GM23338 (cell line): ENCODE results near the gene IRGM. TPM values are rescaled to one million over a fixed set of nuclear protein-coding genes. Genes with fewer than 3 reads are reported as not detected.
"Not testable (repeated sequence)": the region's sequence is repeated elsewhere in the genome, so short reads cannot be mapped to it uniquely, and the experiment has no call there.

Experiments
- ATAC-seq: fragments of 200-7000 bp; cut with Tn5 transposase; 3 replicates; pipeline ENCODE4 v1.9.1; 2020
- DNase-seq: peaks from one replicate; pipeline ENCODE4 v3.0.0-alpha.2; 2015; ENCODE audit warnings: low spot score
- H2AFZ ChIP-seq: fragments of 200-600 bp; sonication (generic); 2 replicates; pipeline ENCODE4 v1.8.0; 2016; ENCODE audit warnings: antibody characterized with exemption, mild to moderate bottlenecking, moderate library complexity
- H3F3A ChIP-seq: fragments of 200-600 bp; sonication (generic); replicated peaks from 2 replicates; pipeline ENCODE4 v1.8.0; 2017; ENCODE audit warnings: antibody characterized with exemption, mixed run types, low read depth
- H3K27ac ChIP-seq: fragments of 200-600 bp; sonication (generic); 2 replicates; pipeline ENCODE4 v1.6.1; 2016; ENCODE audit warnings: low read depth
- H3K27me3 ChIP-seq: fragments of 200-600 bp; sonication (generic); 2 replicates; pipeline ENCODE4 v1.8.0; 2016; ENCODE audit warnings: mild to moderate bottlenecking, mixed run types, moderate library complexity; ENCODE audit not compliant: insufficient read depth
- H3K36me3 ChIP-seq: fragments of 200-600 bp; sonication (generic); 2 replicates; pipeline ENCODE4 v1.8.0; 2016; ENCODE audit warnings: mild to moderate bottlenecking; ENCODE audit not compliant: insufficient read depth
- H3K4me1 ChIP-seq: fragments of 200-600 bp; sonication (generic); 2 replicates; pipeline ENCODE4 v1.8.0; 2016; ENCODE audit warnings: mild to moderate bottlenecking, moderate library complexity; ENCODE audit not compliant: insufficient read depth
- H3K4me2 ChIP-seq: fragments of 200-600 bp; sonication (generic); 2 replicates; pipeline ENCODE4 v1.7.1; 2017; ENCODE audit warnings: mixed run types
- H3K4me3 ChIP-seq: fragments of 200-600 bp; sonication (generic); 2 replicates; pipeline ENCODE4 v1.6.1; 2016; ENCODE audit warnings: mixed run types
- H3K79me2 ChIP-seq: fragments of 200-600 bp; sonication (generic); replicated peaks from 2 replicates; pipeline ENCODE4 v1.8.0; 2017; ENCODE audit warnings: mild to moderate bottlenecking; ENCODE audit not compliant: insufficient read depth
- H3K9me2 ChIP-seq: fragments of 200-600 bp; sonication (generic); 2 replicates; pipeline ENCODE4 v1.8.0; 2017; ENCODE audit not compliant: insufficient read depth
- H4K20me1 ChIP-seq: fragments of 200-600 bp; sonication (generic); replicated peaks from 2 replicates; pipeline ENCODE4 v1.8.0; 2017; ENCODE audit warnings: mild to moderate bottlenecking; ENCODE audit not compliant: insufficient read depth
- H3K27ac Mint-ChIP-seq: 2 replicates; pipeline ENCODE4 v1.8.0; 2020; ENCODE audit warnings: inconsistent platforms, mild to moderate bottlenecking, moderate library complexity, mixed read lengths
- H3K27me3 Mint-ChIP-seq: 3 replicates; pipeline ENCODE4 v1.8.0; 2022; ENCODE audit warnings: low read depth, mild to moderate bottlenecking, moderate library complexity, mixed read lengths, inconsistent platforms; ENCODE audit not compliant: insufficient read depth, poor library complexity
- H3K36me3 Mint-ChIP-seq: 3 replicates; pipeline ENCODE4 v1.8.0; 2021; ENCODE audit warnings: low read depth, mild to moderate bottlenecking, inconsistent platforms, moderate library complexity, mixed read lengths
- H3K4me1 Mint-ChIP-seq: 3 replicates; pipeline ENCODE4 v1.8.0; 2020; ENCODE audit warnings: mild to moderate bottlenecking, inconsistent platforms, mixed read lengths
- H3K4me3 Mint-ChIP-seq: 3 replicates; pipeline ENCODE4 v1.8.0; 2021; ENCODE audit warnings: moderate library complexity, mild to moderate bottlenecking, inconsistent platforms, mixed read lengths
- H3K9me3 Mint-ChIP-seq: 3 replicates; pipeline ENCODE4 v1.8.0; 2020; ENCODE audit warnings: moderate library complexity, mild to moderate bottlenecking, inconsistent platforms, mixed read lengths
- CREB1 ChIP-seq: fragments of 250-450 bp; sonication (Bioruptor Pico); IDR thresholded peaks from 2 replicates; pipeline ENCODE4 v1.5.0; 2020; ENCODE audit warnings: low read depth, mild to moderate bottlenecking, moderate library complexity
- CTCF ChIP-seq, 2 experiments: fragments of 200-600 bp in 1 of 2; sonication (generic) in 1 of 2; conservative IDR thresholded peaks; 2 replicates each; pipeline versions ENCODE4 v1.5.1 to v1.6.1; 2016 to 2017; ENCODE audit warnings: antibody characterized with exemption in 2 of 2, low read depth in 2 of 2, mild to moderate bottlenecking in 2 of 2, moderate library complexity in 1 of 2
- EZH2 ChIP-seq: fragments of 200-600 bp; sonication (generic); IDR thresholded peaks from one replicate; pipeline ENCODE4 v1.8.0; 2017; ENCODE audit warnings: antibody characterized with exemption, mild to moderate bottlenecking, low read depth; ENCODE audit not compliant: unreplicated experiment
- EZH2phosphoT487 ChIP-seq: fragments of 200-600 bp; sonication (generic); IDR thresholded peaks from one replicate; pipeline ENCODE4 v1.8.1; 2018; ENCODE audit warnings: antibody characterized with exemption; ENCODE audit not compliant: unreplicated experiment
- JUNB ChIP-seq: IDR thresholded peaks from one replicate; pipeline ENCODE4 v1.6.1; 2016; ENCODE audit warnings: antibody characterized with exemption; ENCODE audit not compliant: unreplicated experiment
- NANOG ChIP-seq: IDR thresholded peaks from 2 replicates; pipeline ENCODE4 v1.6.1; 2016; ENCODE audit warnings: antibody characterized with exemption, borderline replicate concordance
- STAT1 ChIP-seq: IDR thresholded peaks from one replicate; pipeline ENCODE4 v1.6.1; 2016; ENCODE audit warnings: antibody characterized with exemption; ENCODE audit not compliant: unreplicated experiment
- polyA plus RNA-seq: library from polyadenylated mRNA; unstranded; fragments of >200 nt; fragmentation: Nextera tagmentation; extraction: Ambion mirVana; gene quantifications from 2 replicates; pipeline ENCODE4 v1.2.1, GENCODE V29; 2016
- total RNA-seq: library from RNA; depleted of rRNA; stranded (reverse); fragments of >200 nt; shearing (Covaris generic); gene quantifications from 2 replicates; pipeline ENCODE4 v1.2.3, GENCODE V29; 2014

Gene IRGM
- total and polyA plus RNA-seq, 2 experiments from 2014 or later: not detected

- Histone ChIP-seq H3K27ac (no peak overlapping the region), H3K36me3 (no peaks in the 10 kb centered on the region), H3K27me3 (no peaks in the 10 kb centered on the region), H4K20me1 (no peaks in the 10 kb centered on the region), H3F3A (no peaks in the 10 kb centered on the region), H3K4me3 (no peak overlapping the region), H3K9me2 (no peaks in the 10 kb centered on the region), H2AFZ (no peak overlapping the region), H3K79me2 (no peaks in the 10 kb centered on the region), H3K4me1 (no peaks in the 10 kb centered on the region), H3K4me2 (no peak overlapping the region)
- H3K9me3 Mint-ChIP-seq: peaks cover 60% of the 10 kb centered on the region
- no peak for TF ChIP-seq JUNB
- TF ChIP-seq EZH2phosphoT487: no peak
- no peak for TF ChIP-seq CREB1 (CRISPR knock-in tag)
- peaks cover 7% of the 10 kb centered on the region; the same call in 2 of the 3 replicates for H3K36me3 Mint-ChIP-seq
- no peak overlapping the region for H3K27ac Mint-ChIP-seq
- H3K27me3 Mint-ChIP-seq: no peaks in the 10 kb centered on the region
- H3K4me3 Mint-ChIP-seq: no peak overlapping the region
- H3K4me1 Mint-ChIP-seq: no peaks in the 10 kb centered on the region
- DNase-seq (no peak), ATAC-seq (no peak)
Measured at GRCh38 chr5:150829744-150830143, 16.6 kb upstream of the IRGM start.

DNA sequence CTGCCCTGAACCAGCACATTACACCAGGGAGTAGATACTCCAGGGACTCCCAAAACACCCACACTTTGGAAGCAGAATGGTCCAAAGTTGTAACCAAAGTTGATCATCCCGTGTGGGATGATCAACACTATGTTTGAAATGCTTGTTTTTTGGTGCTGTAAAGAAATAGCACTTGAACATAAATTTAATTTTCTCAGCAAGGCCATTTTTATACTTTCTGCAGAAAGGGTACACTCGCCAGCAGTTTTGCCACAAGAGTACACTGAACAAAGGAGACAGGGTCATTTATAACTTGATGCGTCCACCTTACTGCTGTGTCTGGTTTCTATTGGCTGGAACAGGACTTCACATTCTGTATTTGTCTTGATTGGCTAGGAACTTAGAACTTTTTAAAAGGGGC lies 14.5 kb upstream of the IRGM start:
- H3K4me3 ChIP-seq, H3K36me3 Mint-ChIP-seq, H3K4me1 ChIP-seq, ATAC-seq, H3K27ac Mint-ChIP-seq, H3K27me3 ChIP-seq, H3K36me3 ChIP-seq, H3K4me2 ChIP-seq, H3K27me3 Mint-ChIP-seq, H3K27ac ChIP-seq, H3K9me2 ChIP-seq, H2AFZ ChIP-seq, H3K79me2 ChIP-seq, H3K4me3 Mint-ChIP-seq, H3K4me1 Mint-ChIP-seq, H4K20me1 ChIP-seq, H3F3A ChIP-seq, DNase-seq: not testable (repeated sequence)
- H3K9me3 Mint-ChIP-seq: peaks cover 68% of the 10 kb centered on the region

DNA sequence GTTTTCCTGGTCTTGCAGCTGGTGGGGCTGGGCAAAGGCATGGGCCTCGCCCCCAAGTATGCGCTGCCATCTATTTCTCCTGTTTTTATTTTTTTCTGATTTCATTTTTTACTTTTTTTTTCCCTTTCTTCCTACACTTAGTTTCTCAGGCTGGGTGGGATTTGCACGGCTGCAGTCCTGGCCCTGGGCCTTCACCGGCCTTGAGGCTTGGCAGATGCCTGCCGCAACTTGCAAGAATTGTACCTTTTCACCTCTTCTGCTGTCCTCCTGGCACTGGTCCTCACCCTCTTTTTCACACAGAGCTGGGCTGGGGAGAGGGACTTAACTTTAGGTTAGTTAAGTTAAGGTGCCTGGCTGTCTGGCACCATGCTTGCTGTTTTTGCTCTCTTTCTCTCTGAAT lies 10.3 kb upstream of the IRGM start:
- no peak for ATAC-seq
- H3K27ac ChIP-seq: no peak overlapping the region
- Mint-ChIP-seq H3K36me3 (peaks cover 3% of the 10 kb centered on the region; the same call in 2 of the 3 replicates), H3K4me3 (no peak overlapping the region), H3K9me3 (peaks cover 59% of the 10 kb centered on the region), H3K4me1 (no peaks in the 10 kb centered on the region), H3K27me3 (peaks cover 1% of the 10 kb centered on the region), H3K27ac (no peak overlapping the region)
- H3K4me1 ChIP-seq: no peaks in the 10 kb centered on the region
- H2AFZ ChIP-seq: no peak overlapping the region
- H4K20me1 ChIP-seq: no peaks in the 10 kb centered on the region
- DNase-seq: no peak
- TF ChIP-seq EZH2 (no peak), STAT1 (no peak), JUNB (no peak), NANOG (no peak), CREB1 (CRISPR knock-in tag) (no peak)
- no peak overlapping the region for H3K4me2 ChIP-seq
- H3K4me3 ChIP-seq: no peak overlapping the region
- H3K9me2 ChIP-seq: no peaks in the 10 kb centered on the region
- no peaks in the 10 kb centered on the region for H3F3A ChIP-seq
- no peaks in the 10 kb centered on the region for H3K79me2 ChIP-seq
- H3K27me3 ChIP-seq: no peaks in the 10 kb centered on the region
- H3K36me3 ChIP-seq: 0 out of 2 replicates have a peak, but pooled peaks cover 3% of the 10 kb centered on the region

DNA sequence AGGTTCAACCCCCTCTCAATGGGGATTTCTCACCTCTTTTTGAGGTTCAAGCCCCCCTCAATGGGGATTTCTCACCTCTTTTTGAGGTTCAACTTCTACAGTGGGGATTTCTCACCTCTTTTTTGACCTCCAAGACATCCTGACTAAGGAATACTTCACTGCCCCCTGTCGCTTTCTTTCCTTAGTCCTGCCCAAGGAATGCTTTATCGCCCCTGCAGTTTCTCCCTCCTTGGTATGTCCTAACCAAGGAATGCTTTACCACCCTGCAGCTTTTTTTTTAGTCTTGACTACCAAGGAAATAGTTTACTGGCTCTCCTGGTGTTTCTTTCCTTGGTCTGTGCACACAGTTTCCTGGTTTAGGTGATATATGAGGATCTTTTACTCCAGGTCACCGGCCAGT lies 9.6 kb upstream of the IRGM start:
- Histone ChIP-seq H3K27me3 (no peaks in the 10 kb centered on the region), H3K4me3 (no peak overlapping the region), H3F3A (no peaks in the 10 kb centered on the region), H3K36me3 (0 out of 2 replicates have a peak, but pooled peaks cover 3% of the 10 kb centered on the region), H4K20me1 (no peaks in the 10 kb centered on the region), H3K9me2 (no peaks in the 10 kb centered on the region), H3K79me2 (no peaks in the 10 kb centered on the region), H2AFZ (no peak overlapping the region), H3K4me2 (no peak overlapping the region), H3K27ac (no peak overlapping the region), H3K4me1 (no peaks in the 10 kb centered on the region)
- Mint-ChIP-seq H3K4me3 (no peak overlapping the region), H3K27ac (no peak overlapping the region), H3K4me1 (no peaks in the 10 kb centered on the region), H3K27me3 (peaks cover 1% of the 10 kb centered on the region), H3K9me3 (peaks cover 52% of the 10 kb centered on the region), H3K36me3 (peaks cover 3% of the 10 kb centered on the region; the same call in 2 of the 3 replicates)
- 0 out of 4 replicates have a peak, but pooled peaks of 1 of the 2 experiments have one; percentile 7 for TF ChIP-seq CTCF (conservative IDR thresholded peaks at IDR 0.05; ENCODE audit: low read depth in 2 of 2)
- no peak for TF ChIP-seq CREB1 (CRISPR knock-in tag)
- DNase-seq: peak; percentile 31
- no peak for ATAC-seq

GRCh38 chr5:150845185-150845859 lies 999 bp upstream of the IRGM start:
- not testable (repeated sequence) for H4K20me1 ChIP-seq, ATAC-seq, H3K36me3 Mint-ChIP-seq, H3K79me2 ChIP-seq, H3K4me2 ChIP-seq, H3K4me1 Mint-ChIP-seq, H3K4me1 ChIP-seq, H3K4me3 Mint-ChIP-seq, H3K27ac Mint-ChIP-seq, H3K4me3 ChIP-seq, H2AFZ ChIP-seq, H3F3A ChIP-seq, H3K9me2 ChIP-seq, H3K36me3 ChIP-seq, H3K27ac ChIP-seq, DNase-seq
- peaks cover 12% of the 10 kb centered on the region; the same call in 1 of the 2 replicates for H3K27me3 ChIP-seq
- Mint-ChIP-seq H3K9me3 (peaks cover 18% of the 10 kb centered on the region), H3K27me3 (peaks cover 16% of the 10 kb centered on the region)
